Small intestine (tissue), 7 donors: ENCODE results near the gene OR6P1. TPM values are rescaled to one million over a fixed set of nuclear protein-coding genes. Genes with fewer than 3 reads are reported as not detected.

Experiments used
- DNase-seq, 2 donors: peaks; one replicate each; pipeline versions ENCODE4 v3.0.0 to v3.0.0-alpha.2; 2013
- FAIRE-seq: peaks from 2 replicates; lab custom pipeline; 2012; peaks lifted over from hg19 to GRCh38; lab: Jason Lieb, UNC
- H3K27ac ChIP-seq, 3 donors: one replicate each; pipeline ENCODE4 v1.5.1; 2013; ENCODE audit warnings: low read length in 2 of 3, mild to moderate bottlenecking in 2 of 3, control low read depth in 1 of 3, inconsistent platforms in 1 of 3, low read depth in 1 of 3, moderate library complexity in 1 of 3
- H3K27me3 ChIP-seq, 3 donors: one replicate each; pipeline ENCODE4 v1.6.1; 2013; ENCODE audit warnings: low read length in 3 of 3, inconsistent platforms in 1 of 3; ENCODE audit not compliant: control insufficient read depth in 3 of 3, insufficient read depth in 3 of 3
- H3K36me3 ChIP-seq, 3 donors: one replicate each; pipeline ENCODE4 v1.6.1; 2013; ENCODE audit warnings: low read length in 3 of 3, inconsistent platforms in 1 of 3, low read depth in 1 of 3, mild to moderate bottlenecking in 1 of 3, moderate library complexity in 1 of 3; ENCODE audit not compliant: control insufficient read depth in 3 of 3, insufficient read depth in 2 of 3
- H3K4me1 ChIP-seq, 3 donors: one replicate each; pipeline ENCODE4 v1.6.1; 2013; ENCODE audit warnings: low read length in 2 of 3, inconsistent platforms in 1 of 3, low read depth in 1 of 3, mild to moderate bottlenecking in 1 of 3, moderate library complexity in 1 of 3; ENCODE audit not compliant: control insufficient read depth in 3 of 3, insufficient read depth in 2 of 3
- H3K4me3 ChIP-seq, 3 donors: one replicate each; pipeline ENCODE4 v1.5.1; 2013; ENCODE audit warnings: low read length in 3 of 3, control low read depth in 1 of 3, inconsistent platforms in 1 of 3, low read depth in 1 of 3, mild to moderate bottlenecking in 1 of 3, moderate library complexity in 1 of 3
- H3K9me3 ChIP-seq, 2 donors: one replicate each; pipeline ENCODE4 v1.6.1; 2013; ENCODE audit warnings: low read depth in 1 of 2, low read length in 1 of 2; ENCODE audit not compliant: control insufficient read depth in 2 of 2, insufficient read depth in 1 of 2
- WGBS, 3 donors: extraction: QIAGEN DNeasy Blood & Tissue Kit; methylation state at CpG; one replicate each; pipeline ENCODE4 v1.1.7; 2013; 5-methylcytosine and 5-hydroxymethylcytosine counted together
- polyA plus RNA-seq, 4 donors: library from polyadenylated mRNA; stranded (reverse) in 3 of 4; unstranded in 1 of 4; fragments of 200-250 nt in 3 of 4; fragments of 120-200 nt in 1 of 4; gene quantifications; one replicate each; pipeline versions ENCODE4 v1.2.1 to v1.2.3, GENCODE V29; 2013
- donor health status: healthy with polysubstance abuse.
- donor health status: control.
- donor health status: control.
- donor health status: Bipolar disorder and iron deficiency.
- donor health status: healthy.

Gene OR6P1
- polyA plus RNA-seq, 4 donors: not detected

DNA sequence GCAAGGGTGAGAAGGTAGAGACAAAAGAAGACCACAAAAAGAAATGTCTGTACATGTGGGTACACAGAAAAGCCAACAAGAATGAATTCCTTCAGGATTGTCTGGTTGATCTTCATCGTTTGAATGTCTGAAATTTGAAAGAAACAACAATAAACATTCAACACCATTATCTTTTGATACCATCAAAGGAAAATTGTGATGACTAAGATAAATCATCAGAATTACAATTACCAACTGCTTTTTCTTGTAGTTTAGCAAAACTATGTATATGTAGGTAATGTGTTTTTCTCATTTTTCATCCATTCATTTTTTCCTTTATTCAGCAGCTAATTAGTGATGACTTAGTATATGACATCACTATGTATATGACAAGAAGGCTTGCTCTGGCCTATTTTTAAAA, 9.4 kb upstream of the OR6P1 start, which contains the start of gene OR10X1:
OR10X1 (minus strand) TSS at position 167 of the 400 bp plus-strand sequence; CDS start at position 167, 0 bp downstream.
- Histone ChIP-seq H3K36me3 (no peaks in the 10 kb centered on the region), H3K4me1 (no peaks in the 10 kb centered on the region), H3K27ac (no peak within 1 kb of the TSS), H3K9me3 (no peaks in the 10 kb centered on the region), H3K4me3 (no peak within 1 kb of the TSS), H3K27me3 (no peaks in the 10 kb centered on the region)
- FAIRE-seq (no peak), DNase-seq (no peak)
- whole genome bisulfite sequencing, 3 donors: 55 to 69% (median 57%) methylated on average over 1 of the region's 1 CpG

DNA sequence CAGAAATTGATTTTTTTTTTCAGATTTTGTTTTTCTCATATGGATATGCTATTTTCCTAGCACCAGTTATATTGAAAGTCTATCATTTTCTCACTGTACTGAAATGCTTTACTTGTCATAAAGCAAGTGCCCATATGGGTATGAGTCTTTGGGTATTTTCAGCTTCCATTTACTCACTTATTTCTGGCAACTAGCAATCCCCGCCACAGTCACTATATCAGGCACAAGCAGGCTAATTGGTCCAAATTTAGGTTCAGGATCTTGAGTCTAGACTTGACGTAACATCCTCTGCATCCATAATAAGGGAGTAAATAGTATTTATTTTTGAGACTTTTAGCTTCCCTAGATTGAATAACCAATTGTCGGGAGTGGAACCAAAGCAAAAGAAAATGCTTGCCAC, 7.2 kb upstream of the OR6P1 start:
- Histone ChIP-seq H3K4me3 (no peak overlapping the region), H3K9me3 (no peaks in the 10 kb centered on the region), H3K4me1 (no peaks in the 10 kb centered on the region), H3K36me3 (no peaks in the 10 kb centered on the region), H3K27ac (no peak overlapping the region), H3K27me3 (no peaks in the 10 kb centered on the region)
- no peak for DNase-seq
- WGBS, 3 donors: 83 to 90% (median 89%) methylated on average over 3 of the region's 3 CpGs
- FAIRE-seq: no peak

- no peak for FAIRE-seq
These were observed 1.8 kb upstream of the OR6P1 start for GRCh38 chr1:158572226-158572625.

GRCh38 chr1:158564608-158565007, 5.8 kb downstream of the OR6P1 start:
- no peak overlapping the region for H3K4me3 ChIP-seq
- H3K27me3 ChIP-seq: no peaks in the 10 kb centered on the region
- H3K4me1 ChIP-seq: no peaks in the 10 kb centered on the region
- FAIRE-seq (no peak), DNase-seq (no peak)
- H3K27ac ChIP-seq: no peak overlapping the region
- no peaks in the 10 kb centered on the region for H3K9me3 ChIP-seq
- no peaks in the 10 kb centered on the region for H3K36me3 ChIP-seq
- 61 to 65% (median 63%) methylated on average over 2 of the region's 2 CpGs for WGBS, 3 donors

More at GRCh38 chr1:158572226-158572625, 1.8 kb upstream of the OR6P1 start:
- H3K9me3 ChIP-seq: no peaks in the 10 kb centered on the region
- H3K36me3 ChIP-seq: no peaks in the 10 kb centered on the region
- no peak overlapping the region for H3K27ac ChIP-seq
- H3K27me3 ChIP-seq: no peaks in the 10 kb centered on the region
- DNase-seq: no peak
- no peaks in the 10 kb centered on the region for H3K4me1 ChIP-seq
- no peak overlapping the region for H3K4me3 ChIP-seq
- WGBS, 3 donors: 68 to 87% (median 72%) methylated on average over 1 of the region's 1 CpG

DNA sequence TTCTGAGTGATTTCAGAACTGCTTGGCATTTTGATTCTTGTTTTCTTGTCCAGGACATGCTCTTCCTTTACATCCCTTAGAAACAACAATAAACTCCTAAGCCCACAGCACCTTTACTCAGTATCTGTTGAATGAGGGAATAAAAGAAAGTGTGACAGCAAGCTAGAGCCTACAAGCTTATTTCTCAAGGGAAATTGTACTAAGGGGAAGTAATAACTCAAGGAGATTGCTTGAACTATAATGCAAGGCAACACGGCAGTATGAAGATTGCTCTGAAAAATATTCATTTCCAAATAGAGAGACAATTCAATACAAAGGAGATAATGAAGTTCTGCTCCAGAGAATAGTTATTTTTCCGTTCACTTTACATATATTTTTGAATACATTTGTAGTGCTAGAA, 6.5 kb downstream of the OR6P1 start:
- Histone ChIP-seq H3K4me1 (no peaks in the 10 kb centered on the region), H3K36me3 (no peaks in the 10 kb centered on the region), H3K9me3 (no peaks in the 10 kb centered on the region), H3K4me3 (no peak overlapping the region), H3K27ac (no peak overlapping the region), H3K27me3 (no peaks in the 10 kb centered on the region)
- 72 to 86% (median 80%) methylated on average over 2 of the region's 2 CpGs for WGBS, 3 donors
- FAIRE-seq (no peak), DNase-seq (no peak)

- Histone ChIP-seq H3K36me3 (no peaks in the 10 kb centered on the region), H3K9me3 (no peaks in the 10 kb centered on the region), H3K4me3 (no peak overlapping the region), H3K27me3 (no peaks in the 10 kb centered on the region), H3K27ac (no peak overlapping the region), H3K4me1 (no peaks in the 10 kb centered on the region)
- no peak for FAIRE-seq
- WGBS, 3 donors: 74 to 97% (median 87%) methylated on average over 1 of the region's 1 CpG
- no peak for DNase-seq
These were observed 10.7 kb downstream of the OR6P1 start for GRCh38 chr1:158559696-158560095.

GRCh38 chr1:158554352-158554751, 16.0 kb downstream of the OR6P1 start, which contains the start of gene OR6Y1:
TSS of gene OR6Y1 (minus strand) at chr1:158554405. CDS start at chr1:158548105, 6,300 bp downstream.
- no peaks in the 10 kb centered on the region for H3K4me1 ChIP-seq
- 78 to 81% (median 80%) methylated on average over 3 of the region's 3 CpGs for WGBS, 3 donors
- no peak for FAIRE-seq
- no peak within 1 kb of the TSS for H3K4me3 ChIP-seq
- H3K27ac ChIP-seq: no peak within 1 kb of the TSS
- no peaks in the 10 kb centered on the region for H3K27me3 ChIP-seq
- no peaks in the 10 kb centered on the region for H3K36me3 ChIP-seq
- DNase-seq: no peak
- no peaks in the 10 kb centered on the region for H3K9me3 ChIP-seq

- Histone ChIP-seq H3K4me1 (no peaks in the 10 kb centered on the region), H3K9me3 (no peaks in the 10 kb centered on the region), H3K27me3 (no peaks in the 10 kb centered on the region), H3K27ac (no peak overlapping the region), H3K4me3 (no peak overlapping the region), H3K36me3 (no peaks in the 10 kb centered on the region)
- FAIRE-seq (no peak), DNase-seq (no peak)
- 61 to 66% (median 62%) methylated on average over 1 of the region's 1 CpG for WGBS, 3 donors
These were observed 18.1 kb downstream of the OR6P1 start for GRCh38 chr1:158552296-158552695.

GRCh38 chr1:158547533-158547932, 22.8 kb downstream of the OR6P1 start:
- H3K27me3 ChIP-seq: no peaks in the 10 kb centered on the region
- no peaks in the 10 kb centered on the region for H3K36me3 ChIP-seq
- 93 to 95% (median 93%) methylated on average over 2 of the region's 2 CpGs for WGBS, 3 donors
- FAIRE-seq (no peak), DNase-seq (no peak)
- no peaks in the 10 kb centered on the region for H3K9me3 ChIP-seq
- no peak overlapping the region for H3K27ac ChIP-seq
- H3K4me3 ChIP-seq: no peak overlapping the region
- H3K4me1 ChIP-seq: no peaks in the 10 kb centered on the region
